ENCODE data around the gene LUZP4. TPM values are rescaled to one million over a fixed set of nuclear protein-coding genes. Genes with fewer than 3 reads are reported as not detected.

LUZP4 gene
- not detected for total RNA-seq

DNA sequence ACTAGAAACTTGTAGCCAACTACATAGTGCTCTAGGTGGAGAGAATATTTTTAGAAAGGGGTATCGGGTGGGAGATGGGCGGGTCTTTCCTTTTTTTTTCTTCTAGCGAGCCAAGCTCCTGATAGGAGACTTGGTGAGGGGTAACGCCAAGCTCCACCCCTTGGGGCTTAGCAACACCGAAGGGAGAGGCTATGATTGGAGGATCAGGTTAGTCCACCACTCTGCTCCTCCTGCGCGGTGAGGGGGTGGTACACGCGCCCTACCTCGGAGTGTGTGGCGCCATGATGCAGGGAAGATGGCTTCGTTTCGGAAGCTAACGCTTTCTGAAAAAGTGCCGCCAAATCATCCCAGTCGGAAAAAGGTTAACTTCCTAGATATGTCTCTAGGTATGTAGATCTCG lies at the start of gene LUZP4:
LUZP4 (plus strand) TSS at position 251 of the 400 bp plus-strand sequence; CDS start at position 296, 45 bp downstream.
- no peak for TF ChIP-seq CTCF (IDR thresholded peaks at IDR 0.05; ENCODE audit: low read depth)

DNA sequence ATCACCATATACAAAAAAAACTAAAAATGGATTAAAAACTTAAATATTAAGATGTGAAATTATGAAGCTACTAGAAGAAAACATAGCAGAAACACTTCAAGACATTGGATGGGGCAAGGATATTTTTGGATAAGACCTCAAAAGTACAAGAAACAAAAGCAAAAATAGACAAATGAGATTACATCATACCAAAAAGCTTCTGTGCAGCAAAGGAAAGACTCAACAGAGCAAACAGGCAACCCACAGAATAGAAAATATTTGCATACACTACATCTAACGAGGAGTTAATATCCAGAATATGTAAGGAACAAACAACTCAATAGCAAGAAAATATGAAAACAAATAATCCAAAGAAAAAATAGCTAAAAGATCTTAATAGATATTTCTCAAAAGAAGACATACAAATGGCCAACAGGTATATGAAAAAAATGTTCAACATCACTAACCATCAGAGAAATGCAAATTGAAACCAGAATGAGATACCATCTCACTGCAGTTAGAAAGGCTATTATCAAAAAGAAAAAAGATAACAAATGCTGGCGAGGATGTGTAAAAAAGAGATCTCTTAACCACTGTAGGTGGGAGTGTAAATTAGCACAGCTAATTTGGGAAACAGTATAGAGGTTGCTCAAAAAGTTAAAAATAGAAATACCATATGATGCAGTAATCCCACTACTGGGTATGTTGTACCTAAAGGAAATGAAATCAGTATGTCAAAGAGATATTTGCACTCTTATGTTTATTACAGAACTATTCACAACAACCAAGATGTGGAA lies 37.9 kb upstream of the LUZP4 start:
- no peak for TF ChIP-seq CTCF (IDR thresholded peaks at IDR 0.05; ENCODE audit: low read depth)

DNA sequence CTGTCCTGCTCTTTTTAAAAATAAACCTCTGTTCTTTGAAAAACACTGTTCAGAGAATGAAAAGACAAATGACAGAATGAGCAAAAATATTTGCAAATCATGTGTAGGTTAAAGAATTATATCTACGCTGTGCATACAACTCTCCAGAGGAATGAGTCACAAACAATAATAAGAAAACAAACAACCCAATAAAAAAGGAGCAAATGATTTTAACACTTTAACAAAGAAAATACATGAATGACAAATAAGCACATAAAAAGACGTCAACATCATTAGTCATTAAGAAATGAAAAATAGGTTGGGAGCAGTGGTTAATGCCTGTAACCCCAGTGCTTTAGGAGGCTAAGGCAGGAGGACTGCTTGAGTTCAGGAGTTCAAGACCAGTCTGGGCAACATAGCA lies 34.5 kb upstream of the LUZP4 start:
- no peak for TF ChIP-seq CTCF (IDR thresholded peaks at IDR 0.05; ENCODE audit: low read depth)

DNA sequence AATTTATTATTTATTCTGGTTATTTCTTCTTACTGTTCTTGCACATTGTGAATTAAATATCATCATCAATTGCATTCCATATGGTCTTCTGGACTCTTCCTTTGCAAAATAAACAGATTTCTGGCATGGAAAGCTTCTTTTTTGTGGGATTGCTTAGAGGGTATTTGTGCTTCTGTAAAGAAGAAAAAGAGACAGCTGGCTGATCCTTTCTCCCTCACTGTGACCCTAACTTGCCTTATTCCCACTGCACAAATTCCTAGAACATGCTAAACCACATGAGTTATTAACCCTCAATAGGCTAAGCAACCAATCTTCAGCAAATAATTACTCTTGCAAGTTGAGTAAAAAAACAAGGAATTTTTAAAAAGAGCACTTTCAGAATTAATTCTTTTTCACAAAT lies 31.8 kb upstream of the LUZP4 start:
- no peak for TF ChIP-seq CTCF (IDR thresholded peaks at IDR 0.05; ENCODE audit: low read depth)

DNA sequence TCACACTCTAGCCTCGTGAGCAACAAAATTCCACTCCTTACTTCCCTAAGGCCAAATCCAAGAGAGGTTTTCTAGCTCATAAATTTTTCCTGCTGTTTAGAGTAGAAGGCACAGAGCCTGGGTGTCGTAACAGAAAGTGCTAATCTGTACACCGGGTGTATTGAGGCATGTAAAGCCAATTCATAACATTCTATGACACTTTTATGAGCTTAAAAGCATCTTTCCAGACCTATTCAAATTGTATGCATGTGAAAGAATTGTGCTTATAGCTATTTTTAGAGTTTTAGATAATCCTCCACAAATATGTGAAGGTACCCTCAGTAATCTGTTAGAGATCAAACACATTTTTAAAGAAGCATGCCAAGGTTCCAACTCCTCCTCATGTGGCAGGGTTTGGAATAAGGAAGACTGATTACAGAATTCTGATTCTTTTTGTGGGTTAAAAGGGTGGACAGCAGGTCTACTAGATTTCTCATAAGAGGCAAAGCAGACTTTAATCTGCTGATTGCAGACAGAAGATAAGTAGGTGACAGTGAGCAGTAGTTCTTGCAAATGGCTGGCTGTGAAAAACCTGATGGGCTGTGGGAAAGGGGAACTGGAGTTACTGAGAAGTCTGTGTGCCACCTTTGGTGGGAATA lies 30.2 kb upstream of the LUZP4 start:
- TF ChIP-seq CTCF (IDR thresholded peaks at IDR 0.05; ENCODE audit: low read depth), result no peak

DNA sequence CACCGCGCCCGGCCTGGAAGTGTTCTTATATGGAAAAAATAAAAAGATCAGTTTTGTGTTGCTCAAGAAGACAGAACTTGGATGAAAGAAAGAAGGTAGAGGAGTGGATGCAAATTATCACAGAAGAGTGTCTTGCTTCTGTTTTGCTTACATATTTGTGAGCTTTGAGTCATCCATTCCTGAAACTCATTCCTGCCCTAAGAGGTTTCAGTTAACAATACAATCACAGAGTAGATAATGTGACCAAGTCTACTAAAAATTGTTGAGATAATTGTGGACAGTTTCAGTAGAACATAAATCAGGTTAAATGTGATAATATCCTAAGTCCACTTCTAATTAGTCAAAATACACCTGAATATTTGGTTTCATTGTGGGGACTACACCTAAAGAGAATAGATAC lies 29.2 kb upstream of the LUZP4 start:
- TF ChIP-seq CTCF (IDR thresholded peaks at IDR 0.05; ENCODE audit: low read depth), result no peak

GRCh38 chrX:115261148-115261547 lies 28.4 kb upstream of the LUZP4 start:
- no peak for TF ChIP-seq CTCF (IDR thresholded peaks at IDR 0.05; ENCODE audit: low read depth)

All from subcutaneous adipose tissue (tissue), 4 donors.